HG03432 (cell line): Measurements from ENCODE around the gene HAGHL.

Experiments
- ATAC-seq: cut with Tn5 transposase; IDR thresholded peaks from one replicate; pipeline ENCODE4 v1.9.1; 2021; ENCODE audit warnings: mild to moderate bottlenecking, moderate library complexity; ENCODE audit not compliant: unreplicated experiment

Gene HAGHL

GRCh38 chr16:726438-727290 lies at the start of gene HAGHL, which contains the start of gene CCDC78:
HAGHL (plus strand) TSS chr16:727106; CDS start chr16:727510, 404 bp downstream.
CCDC78 (minus strand) TSS chr16:726443; CDS start chr16:726367, 76 bp downstream.
- ATAC-seq, result peak; percentile 27

GRCh38 chr16:677316-678190 lies 49.4 kb upstream of the HAGHL start:
- ATAC-seq, result no peak

- ATAC-seq, result no peak
These were observed 48.6 kb upstream of the HAGHL start for GRCh38 chr16:678209-678857.

- ATAC-seq, result peak; percentile 7
These were observed 47.8 kb upstream of the HAGHL start for GRCh38 chr16:678858-679813.

DNA sequence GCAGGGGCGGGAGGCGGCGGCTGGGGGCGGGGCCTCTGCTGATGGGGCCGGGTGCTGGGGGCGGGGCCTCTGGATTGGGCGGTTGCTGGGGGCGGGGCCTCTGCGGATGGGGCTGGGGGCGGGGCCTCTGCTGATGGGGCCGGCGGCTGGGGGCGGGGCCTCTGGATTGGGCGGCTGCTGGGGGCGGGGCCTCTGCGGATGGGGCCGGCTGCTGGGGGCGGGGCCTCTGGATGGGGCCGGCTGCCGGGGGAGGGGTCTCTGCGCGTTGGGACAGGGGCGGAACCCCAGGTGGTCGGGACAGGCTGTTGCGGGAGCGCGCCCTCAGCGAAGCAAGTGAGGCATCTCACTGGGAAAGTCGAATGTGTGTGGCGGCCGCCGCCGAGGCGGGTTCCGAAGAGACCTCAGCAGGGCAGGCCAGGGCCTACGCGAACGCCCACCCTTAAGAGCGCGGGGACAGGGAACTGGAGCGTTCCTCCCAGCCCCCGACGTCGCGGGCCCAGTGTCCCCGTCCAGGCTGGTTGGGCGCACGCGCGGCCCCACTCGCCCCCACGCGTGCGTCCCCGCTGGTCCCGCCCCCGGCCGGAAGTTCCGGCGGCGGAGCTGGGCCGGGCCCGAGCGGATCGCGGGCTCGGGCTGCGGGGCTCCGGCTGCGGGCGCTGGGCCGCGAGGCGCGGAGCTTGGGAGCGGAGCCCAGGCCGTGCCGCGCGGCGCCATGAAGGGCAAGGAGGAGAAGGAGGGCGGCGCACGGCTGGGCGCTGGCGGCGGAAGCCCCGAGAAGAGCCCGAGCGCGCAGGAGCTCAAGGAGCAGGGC lies 46.9 kb upstream of the HAGHL start, which contains the start of gene STUB1:
Gene STUB1 (plus strand): TSS at position 597 of the 811 bp plus-strand sequence. CDS start 116 bp downstream, at position 713.
- peak; percentile 40 for ATAC-seq

- ATAC-seq, result peak; percentile 1
These were observed 46.3 kb upstream of the HAGHL start for GRCh38 chr16:680625-680945.

GRCh38 chr16:680967-681745 lies 45.8 kb upstream of the HAGHL start:
- no peak for ATAC-seq

DNA sequence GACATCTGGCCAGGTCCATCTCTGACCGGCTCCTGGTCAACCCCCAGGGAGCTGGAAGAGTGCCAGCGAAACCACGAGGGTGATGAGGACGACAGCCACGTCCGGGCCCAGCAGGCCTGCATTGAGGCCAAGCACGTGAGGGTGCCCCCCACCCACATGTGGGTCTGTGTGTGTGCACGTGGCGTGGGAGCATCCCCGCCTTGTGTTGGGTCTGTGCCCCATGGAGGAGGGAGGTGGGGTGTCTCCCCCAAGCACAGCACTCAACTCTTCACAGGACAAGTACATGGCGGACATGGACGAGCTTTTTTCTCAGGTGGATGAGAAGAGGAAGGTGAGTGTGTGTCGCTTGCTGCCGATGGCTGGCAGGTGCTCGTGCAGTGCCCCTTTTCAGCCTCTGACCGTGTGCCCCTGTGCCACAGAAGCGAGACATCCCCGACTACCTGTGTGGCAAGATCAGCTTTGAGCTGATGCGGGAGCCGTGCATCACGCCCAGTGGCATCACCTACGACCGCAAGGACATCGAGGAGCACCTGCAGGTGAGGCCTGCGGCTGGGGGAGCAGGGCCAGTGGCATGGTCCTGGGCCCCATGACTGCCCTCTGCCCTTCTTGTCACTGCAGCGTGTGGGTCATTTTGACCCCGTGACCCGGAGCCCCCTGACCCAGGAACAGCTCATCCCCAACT lies 45.0 kb upstream of the HAGHL start:
- ATAC-seq, result no peak

DNA sequence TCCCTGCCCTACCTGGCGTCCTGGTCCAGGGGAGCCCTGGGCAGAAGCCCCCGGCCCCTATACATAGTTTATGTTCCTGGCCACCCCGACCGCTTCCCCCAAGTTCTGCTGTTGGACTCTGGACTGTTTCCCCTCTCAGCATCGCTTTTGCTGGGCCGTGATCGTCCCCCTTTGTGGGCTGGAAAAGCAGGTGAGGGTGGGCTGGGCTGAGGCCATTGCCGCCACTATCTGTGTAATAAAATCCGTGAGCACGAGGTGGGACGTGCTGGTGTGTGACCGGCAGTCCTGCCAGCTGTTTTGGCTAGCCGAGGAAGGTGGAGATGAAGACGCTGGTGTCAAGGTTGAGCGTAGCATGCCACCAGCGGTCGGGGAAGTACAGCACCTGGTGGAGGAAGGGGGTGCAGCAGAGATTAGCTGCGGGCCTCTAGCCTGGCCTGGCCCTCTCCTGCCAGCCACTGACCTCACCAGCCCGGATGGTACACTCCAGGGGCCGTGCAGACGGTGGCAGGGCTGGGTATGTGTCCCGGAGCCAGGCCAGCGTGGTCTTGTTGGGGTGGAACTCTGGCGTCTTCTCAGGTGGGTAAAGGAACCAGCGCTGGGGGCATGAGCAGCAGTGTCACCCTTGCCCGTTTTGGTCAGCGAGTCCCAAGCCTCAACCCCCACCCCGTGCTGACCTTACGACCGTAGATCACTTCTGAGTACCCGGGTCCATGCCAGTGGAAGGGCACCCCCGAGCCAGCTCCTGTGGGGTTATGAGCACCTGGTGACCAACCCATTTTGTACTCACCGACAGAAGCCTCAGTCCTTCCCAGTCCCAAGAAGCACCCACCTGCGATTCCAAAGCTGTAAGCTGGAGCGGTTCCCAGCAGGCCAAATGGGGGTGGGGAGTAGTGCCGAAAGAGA lies 44.2 kb upstream of the HAGHL start:
- no peak for ATAC-seq

DNA sequence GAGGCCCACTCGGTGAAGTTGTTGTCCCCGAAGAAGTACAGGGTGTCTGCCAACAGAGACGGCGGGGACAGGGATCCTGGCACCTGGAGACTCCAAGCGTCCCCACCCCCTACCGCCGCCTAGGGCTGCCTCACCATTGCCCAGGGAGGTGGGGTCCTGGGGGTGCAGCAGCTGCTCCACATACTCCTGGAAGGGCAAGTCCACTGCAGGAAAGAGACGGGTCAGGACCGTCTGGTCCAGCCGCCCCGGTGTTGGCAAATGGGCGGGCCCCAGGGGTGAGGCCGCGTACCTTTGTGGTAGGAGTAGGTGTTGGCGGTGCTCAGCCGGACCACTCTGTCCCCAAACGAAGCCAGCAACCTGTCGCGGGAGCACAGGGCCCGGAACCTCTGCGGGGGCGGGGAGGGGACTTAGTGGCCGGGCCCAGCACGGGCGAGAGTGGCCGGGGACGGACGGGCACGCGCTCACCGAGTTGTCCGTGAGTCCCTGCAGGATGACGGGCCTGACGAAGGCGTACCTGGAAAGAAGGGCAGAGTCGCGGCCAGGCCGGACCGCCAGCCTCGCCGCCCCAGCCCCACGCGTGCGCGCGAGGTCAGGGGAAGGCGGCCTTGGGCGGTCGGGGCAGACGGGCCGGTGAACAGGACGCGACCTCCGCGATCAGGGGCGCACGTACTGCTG lies 43.4 kb upstream of the HAGHL start:
- no peak for ATAC-seq

GRCh38 chr16:684071-684794 lies 42.7 kb upstream of the HAGHL start, which contains the start of gene JMJD8:
JMJD8 (minus strand) TSS chr16:684334; CDS start chr16:684319, 15 bp downstream.
- ATAC-seq, result peak; percentile 61

GRCh38 chr16:684961-685696 lies 41.8 kb upstream of the HAGHL start:
- ATAC-seq, result no peak

DNA sequence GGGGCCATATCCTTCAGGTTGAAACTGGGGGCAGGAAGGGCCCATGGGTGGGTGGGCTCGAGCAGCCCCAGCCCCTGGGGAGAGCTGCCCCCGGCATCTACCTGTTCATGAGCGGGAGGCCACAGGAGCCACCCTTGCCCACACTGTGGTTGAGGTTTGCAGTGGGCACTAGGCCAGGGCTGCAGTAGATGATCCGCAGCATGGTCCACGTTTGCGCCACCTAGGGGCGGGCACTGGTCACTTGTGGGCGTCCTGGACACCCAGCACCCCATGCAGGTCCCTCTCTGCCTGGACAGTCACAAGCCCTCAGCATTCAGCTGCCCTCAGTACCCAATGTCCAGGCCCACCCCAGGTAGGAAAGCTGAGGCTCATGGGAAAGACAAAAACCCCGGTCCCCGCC lies 40.9 kb upstream of the HAGHL start:
- no peak for ATAC-seq

DNA sequence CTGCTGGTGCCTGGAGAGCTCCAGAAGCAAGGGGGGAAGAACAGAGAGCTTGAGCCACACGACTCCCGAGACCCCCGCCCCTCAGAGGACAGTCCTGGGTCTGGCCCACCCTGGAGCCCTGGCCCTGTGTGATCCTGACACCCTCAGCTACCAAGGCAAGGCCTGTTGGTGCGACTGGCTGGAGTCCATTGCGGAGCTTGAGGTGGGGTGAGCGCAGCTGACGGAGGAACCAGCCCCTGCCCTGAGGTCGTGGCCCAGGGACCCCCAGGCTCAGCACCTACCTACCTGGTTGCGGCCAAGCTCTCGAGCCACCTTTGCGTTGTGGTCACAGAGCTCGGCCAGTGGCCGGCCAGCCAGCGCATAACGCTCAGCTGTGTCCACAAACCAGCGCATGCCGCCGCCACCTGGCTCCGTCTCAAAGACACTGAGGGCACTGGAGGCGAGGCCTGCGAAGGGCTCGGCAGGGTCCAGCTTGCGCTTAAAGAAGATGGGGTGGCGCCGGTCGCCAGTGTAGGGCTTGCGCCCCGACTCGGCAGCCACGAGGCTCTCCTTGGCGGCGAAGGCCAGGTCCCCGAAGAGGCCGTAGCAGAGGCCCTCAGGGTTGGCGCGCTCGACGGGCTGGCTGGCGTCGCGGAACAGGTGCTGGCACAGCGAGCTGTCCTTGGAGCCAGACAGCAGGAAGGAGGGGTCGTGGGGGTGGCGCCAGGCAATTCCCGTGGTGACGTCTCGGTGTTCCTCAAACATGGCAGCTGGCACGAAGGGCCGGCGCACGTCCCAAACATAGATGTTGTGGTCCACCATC lies 40.2 kb upstream of the HAGHL start:
- ATAC-seq, result no peak
